GM10248 (cell line): ENCODE data around the gene SMG7.

Experiments used
- CTCF ChIA-PET: fragments of 300-600 bp; sonication (Branson Sonifier 250); formaldehyde crosslinking; extraction: SDS; loops from one replicate; lab custom pipeline; 2021; ENCODE audit warnings: antibody characterized with exemption; lab: Yijun Ruan, JAX
- POLR2A ChIA-PET: fragments of 350-650 bp; sonication (Branson Sonifier 250); formaldehyde crosslinking; extraction: SDS; loops from one replicate; lab custom pipeline; 2020; ENCODE audit warnings: antibody characterized with exemption; lab: Yijun Ruan, JAX
- DNase-seq: peaks from one replicate; pipeline ENCODE4 v3.0.0; 2012; ENCODE audit errors: extremely low spot score
- TF ChIP-seq, protein P1 (sequence below): IDR thresholded peaks from 2 replicates; pipeline ENCODE4 v1.5.1; 2012; ENCODE audit warnings: mild to moderate bottlenecking, low read depth; ENCODE audit errors: extremely low read depth, missing control alignments, control extremely low read depth

The SMG7 gene

DNA sequence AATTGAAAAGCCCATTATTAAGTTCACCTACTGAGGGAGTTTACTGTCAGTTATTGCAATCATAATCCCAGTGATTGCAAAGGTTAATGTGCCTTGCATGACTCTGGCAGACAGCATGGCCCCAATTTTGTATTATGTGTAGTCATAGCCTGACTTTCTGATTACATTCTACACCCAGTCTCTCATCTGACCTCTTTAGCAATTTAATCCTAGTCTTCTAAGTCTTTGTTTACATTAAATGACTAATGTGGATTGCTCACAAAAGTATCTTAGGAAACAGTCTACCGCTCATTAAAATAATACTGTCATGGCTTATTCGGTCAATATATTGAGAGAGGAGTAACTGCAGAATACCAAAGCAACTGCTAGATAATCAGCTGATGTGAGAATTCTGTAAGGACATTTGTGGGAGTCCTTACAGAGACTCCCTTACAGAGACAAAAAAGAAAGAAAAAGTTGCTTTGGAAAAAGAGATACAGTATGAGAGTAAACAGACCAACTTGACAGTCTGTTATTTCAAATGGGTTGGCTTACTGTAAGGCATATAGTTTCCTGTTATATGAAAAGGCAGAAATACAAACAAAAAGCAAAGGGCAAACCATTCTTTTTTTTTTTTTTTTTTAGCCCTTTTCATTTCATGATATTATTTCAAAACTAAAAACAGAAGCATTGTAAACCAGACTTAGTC lies 42.8 kb downstream of the SMG7 start:
- POLR2A ChIA-PET: no interaction called here
- no peak for DNase-seq
- TF ChIP-seq, protein P1, sequence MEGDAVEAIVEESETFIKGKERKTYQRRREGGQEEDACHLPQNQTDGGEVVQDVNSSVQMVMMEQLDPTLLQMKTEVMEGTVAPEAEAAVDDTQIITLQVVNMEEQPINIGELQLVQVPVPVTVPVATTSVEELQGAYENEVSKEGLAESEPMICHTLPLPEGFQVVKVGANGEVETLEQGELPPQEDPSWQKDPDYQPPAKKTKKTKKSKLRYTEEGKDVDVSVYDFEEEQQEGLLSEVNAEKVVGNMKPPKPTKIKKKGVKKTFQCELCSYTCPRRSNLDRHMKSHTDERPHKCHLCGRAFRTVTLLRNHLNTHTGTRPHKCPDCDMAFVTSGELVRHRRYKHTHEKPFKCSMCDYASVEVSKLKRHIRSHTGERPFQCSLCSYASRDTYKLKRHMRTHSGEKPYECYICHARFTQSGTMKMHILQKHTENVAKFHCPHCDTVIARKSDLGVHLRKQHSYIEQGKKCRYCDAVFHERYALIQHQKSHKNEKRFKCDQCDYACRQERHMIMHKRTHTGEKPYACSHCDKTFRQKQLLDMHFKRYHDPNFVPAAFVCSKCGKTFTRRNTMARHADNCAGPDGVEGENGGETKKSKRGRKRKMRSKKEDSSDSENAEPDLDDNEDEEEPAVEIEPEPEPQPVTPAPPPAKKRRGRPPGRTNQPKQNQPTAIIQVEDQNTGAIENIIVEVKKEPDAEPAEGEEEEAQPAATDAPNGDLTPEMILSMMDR: no peak
- CTCF ChIA-PET: interaction anchor here (2.4 kb wide), 1 partner anchor 11 kb away, joined by 4 read pairs; no protein-coding TSS in a partner anchor

DNA sequence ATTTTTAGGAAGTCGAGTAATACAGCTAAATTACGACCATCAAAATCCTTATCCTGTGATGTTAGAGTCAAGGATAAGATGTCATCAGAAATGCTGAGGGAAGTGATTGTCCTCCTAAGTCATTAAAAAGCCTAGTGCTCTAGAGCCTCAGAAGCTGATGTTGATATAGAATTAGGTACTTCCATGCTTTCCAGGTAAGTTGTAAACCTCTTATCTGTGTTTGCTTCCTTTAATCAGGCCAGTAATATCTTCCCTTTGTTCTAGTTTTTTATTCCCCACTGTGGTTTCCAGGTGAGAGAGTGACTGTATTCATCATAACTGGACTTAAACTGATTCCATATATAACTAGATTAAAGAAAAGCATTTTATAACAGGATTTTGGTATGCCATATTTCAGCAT lies 44.4 kb downstream of the SMG7 start:
- POLR2A ChIA-PET: no interaction called here
- CTCF ChIA-PET: interaction anchor here (1.1 kb wide), 1 partner anchor 9 kb away, joined by 3 read pairs; no protein-coding TSS in a partner anchor
- TF ChIP-seq, protein P1: no peak
- no peak for DNase-seq

DNA sequence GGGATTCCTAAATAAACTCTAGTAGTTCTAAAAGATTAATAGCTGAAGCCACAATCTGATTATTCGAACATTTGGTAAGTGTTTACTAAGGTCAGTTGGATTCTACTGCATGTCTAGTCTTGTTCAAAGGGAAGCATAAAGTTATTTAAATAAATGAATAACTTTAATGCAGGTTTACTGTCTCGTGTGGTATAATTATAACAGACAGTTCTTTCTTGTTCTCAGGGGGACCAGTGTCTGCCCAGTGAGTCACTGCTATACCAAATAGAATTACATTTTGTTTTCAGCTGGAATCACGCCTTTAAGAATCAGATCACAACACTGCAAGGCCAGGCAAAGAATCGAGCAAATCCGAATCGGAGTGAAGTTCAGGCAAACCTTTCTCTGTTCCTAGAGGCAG lies 45.1 kb downstream of the SMG7 start:
- TF ChIP-seq, protein P1: no peak
- CTCF ChIA-PET: interaction anchor here (1.1 to 1.4 kb wide), 2 partner anchors 22 to 52 kb away, joined by 3 to 4 read pairs; no protein-coding TSS in a partner anchor
- POLR2A ChIA-PET: no interaction called here
- no peak for DNase-seq

DNA sequence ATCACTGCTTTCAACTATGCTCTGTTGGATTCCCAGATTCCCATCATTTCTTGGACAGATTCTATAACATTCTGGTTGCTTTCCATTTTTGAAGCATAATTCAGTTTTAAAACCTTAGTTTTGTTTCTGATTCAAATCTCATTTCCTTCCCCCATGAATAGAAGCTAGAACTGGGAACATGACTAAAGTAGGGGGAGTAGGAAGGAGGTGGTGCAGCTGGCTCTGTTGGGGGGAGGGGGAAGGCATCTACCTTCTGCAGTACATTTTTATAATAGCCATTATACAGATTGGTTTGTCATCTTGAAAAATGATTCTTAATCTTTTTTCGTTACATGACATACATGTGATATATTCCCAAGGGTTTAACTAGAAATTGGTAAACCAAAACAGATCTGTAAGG lies 48.1 kb downstream of the SMG7 start:
- TF ChIP-seq, protein P1: no peak
- POLR2A ChIA-PET: no interaction called here
- DNase-seq: no peak
- CTCF ChIA-PET: no interaction called here

DNA sequence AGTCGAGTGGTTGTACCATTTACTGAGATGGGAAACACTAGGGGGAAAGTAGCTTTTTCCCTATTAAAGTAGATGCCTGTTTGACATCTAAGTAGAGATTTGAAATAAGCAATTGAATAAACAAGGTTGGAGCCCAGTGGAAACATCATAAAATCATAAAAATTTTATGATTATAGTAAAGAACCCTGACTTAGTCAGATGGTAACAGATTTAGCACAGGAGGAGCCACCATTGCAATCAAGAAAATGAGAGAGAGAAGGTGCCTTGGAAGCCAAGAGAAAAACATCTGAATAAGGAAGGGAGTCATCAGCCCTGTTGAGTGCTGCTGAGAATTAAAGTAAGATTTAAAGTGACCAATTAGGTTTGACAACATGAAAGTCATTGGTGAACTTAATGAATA lies 49.8 kb downstream of the SMG7 start:
- POLR2A ChIA-PET: no interaction called here
- DNase-seq: no peak
- TF ChIP-seq, protein P1: no peak
- CTCF ChIA-PET: interaction anchor here (1.4 to 3.5 kb wide), 3 partner anchors 13 to 33 kb away, joined by 3 to 11 read pairs (median 6); no protein-coding TSS in a partner anchor

DNA sequence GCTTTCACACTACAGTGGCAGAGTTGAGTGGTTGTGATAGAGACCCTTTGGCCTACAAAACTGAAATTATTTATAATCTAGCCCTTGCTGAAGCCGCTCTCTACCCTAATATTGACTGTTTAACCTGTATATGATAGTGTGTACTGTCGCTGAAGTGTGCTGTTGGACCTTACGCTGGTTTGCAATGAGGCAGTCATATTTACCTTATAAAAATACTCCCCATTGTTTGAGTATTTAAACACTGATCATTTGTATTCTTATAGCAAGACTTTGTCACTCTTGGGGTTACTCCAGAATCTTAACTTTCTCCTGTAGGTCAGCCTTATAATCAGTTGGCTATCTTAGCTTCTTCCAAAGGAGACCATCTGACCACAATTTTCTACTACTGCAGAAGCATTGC lies 56.3 kb downstream of the SMG7 start:
- CTCF ChIA-PET: interaction anchor here (2.5 kb wide), 1 partner anchor 11 kb away, joined by 10 read pairs; no protein-coding TSS in a partner anchor
- POLR2A ChIA-PET: no interaction called here
- TF ChIP-seq, protein P1: no peak
- DNase-seq: no peak
